NCI-H524 (cell line): Measurements from ENCODE around the gene CATSPERE.
"Not testable (repeated sequence)": the region's sequence is repeated elsewhere in the genome, so short reads cannot be mapped to it uniquely, and the experiment has no call there.

Experiments used
- DNase-seq, 2 experiments: peaks; one replicate each; lab custom pipeline; 2025; lab: John Stamatoyannopoulos, UW

Gene CATSPERE

GRCh38 chr1:244552336-244552735 lies 91.3 kb downstream of the CATSPERE start:
- DNase-seq, result no peak

GRCh38 chr1:244556263-244556662 lies 95.2 kb downstream of the CATSPERE start:
- DNase-seq, result no peak

- DNase-seq, result no peak
These were observed 96.5 kb downstream of the CATSPERE start for GRCh38 chr1:244557565-244557964.

DNA sequence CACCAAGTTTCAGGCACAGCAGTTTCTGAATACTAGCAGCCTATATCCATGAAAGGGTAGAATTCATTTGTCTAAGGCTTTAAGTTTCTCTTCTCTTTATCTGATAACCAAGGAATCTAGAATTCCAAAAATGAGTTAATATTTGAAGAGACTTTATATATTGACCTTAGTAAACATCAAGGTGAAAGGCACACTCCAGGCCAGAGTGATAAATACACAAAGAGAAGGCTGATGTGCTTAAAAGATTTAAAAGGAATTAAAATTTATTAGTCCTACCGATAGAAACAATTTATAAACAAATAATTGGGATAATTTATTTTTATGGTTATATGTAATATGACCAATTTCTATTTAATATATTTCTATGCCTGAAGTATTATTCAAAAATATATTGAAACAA lies 98.5 kb downstream of the CATSPERE start:
- DNase-seq, result no peak

DNA sequence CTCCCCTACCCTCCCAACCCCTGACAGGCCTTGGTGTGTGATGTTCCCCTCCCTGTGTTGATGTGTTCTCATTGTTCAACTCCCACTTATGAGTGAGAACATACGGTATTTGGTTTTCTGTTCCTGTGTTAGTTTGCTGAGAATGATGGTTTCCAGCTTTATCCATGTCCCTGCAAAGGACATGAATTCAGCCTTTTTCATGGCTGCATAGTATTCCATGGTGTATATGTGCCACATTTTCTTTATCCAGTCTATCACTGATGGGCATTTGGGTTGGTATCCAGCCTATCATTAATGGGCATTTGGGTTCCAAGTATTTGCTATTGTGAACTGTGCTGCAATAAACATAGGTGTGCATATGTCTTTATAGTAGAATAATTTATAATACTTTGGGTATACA lies 101.8 kb downstream of the CATSPERE start:
- DNase-seq, result not testable (repeated sequence)

- no peak for DNase-seq
These were observed 112.7 kb downstream of the CATSPERE start for GRCh38 chr1:244573768-244574167.

DNA sequence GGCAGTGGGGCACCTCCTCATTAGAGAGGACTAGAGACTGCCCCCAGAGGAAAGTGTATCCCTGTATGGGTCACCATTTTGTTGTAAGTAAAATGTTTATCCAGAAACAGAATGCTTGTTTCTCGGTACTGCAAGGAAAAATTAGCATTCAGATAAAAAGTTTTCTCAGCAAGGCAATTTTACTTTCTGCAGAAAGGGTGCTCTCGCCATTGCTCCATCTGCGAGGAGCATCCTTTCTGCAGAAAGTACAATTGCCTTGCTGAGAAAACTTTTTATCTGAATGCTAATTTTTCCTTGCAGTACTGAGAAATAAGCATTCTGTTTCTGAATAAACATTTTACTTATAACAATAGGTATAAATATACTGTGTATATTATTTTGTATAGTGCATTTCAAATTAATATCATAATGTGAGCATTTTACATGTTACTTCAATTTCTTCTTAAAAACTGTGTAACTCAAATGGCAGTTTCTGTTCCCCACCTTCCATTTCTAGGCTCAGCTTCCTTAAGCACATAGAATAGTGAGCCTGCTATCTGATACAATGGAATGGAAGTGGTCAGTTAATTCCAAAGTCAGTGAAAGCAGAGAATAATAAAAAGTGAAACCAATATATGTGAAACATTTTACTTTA lies 115.3 kb downstream of the CATSPERE start:
- no peak for DNase-seq

DNA sequence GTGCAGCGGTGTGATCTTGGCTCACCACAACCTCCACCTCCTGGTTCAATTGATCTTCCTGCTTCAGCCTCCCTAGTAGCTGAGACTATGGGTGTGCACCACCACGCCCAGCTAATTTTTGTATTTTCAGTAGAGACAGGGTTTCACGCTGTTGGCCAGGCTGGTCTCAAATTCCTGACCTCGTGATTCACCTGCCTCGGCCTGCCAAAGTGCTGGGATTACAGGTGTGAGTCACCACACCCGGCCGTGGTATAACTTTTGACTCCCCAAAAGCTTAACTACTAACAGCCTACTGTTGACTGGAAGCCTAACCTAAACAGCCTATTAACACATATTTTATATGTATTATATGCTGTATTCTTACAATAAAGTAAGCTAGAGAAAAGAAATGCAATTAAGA lies 117.1 kb downstream of the CATSPERE start:
- not testable (repeated sequence) for DNase-seq

GRCh38 chr1:244583358-244583982 lies 122.4 kb downstream of the CATSPERE start:
- no peak for DNase-seq

DNA sequence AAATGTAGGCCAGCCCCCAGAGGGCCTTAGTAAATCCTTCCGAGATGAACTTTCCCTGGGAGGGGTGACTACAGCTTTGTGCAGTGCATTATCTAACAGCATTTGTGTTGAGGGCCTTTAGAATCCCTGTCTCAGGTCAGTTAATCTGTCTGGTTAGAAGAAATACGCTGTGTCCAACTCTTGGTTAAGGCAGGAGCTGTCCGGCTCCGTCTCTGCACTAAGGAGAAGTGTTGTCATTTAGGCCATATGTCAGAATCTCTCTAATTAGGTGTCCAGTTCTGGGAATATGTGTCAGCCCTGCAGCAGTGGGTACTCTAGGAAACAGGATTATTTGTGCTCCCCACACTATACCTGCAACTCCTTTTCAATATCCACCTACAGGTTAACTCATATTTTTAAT lies 124.8 kb downstream of the CATSPERE start:
- DNase-seq, result no peak

GRCh38 chr1:244590670-244591069 lies 129.6 kb downstream of the CATSPERE start:
- no peak for DNase-seq

GRCh38 chr1:244598611-244599010 lies 137.5 kb downstream of the CATSPERE start:
- no peak for DNase-seq

DNA sequence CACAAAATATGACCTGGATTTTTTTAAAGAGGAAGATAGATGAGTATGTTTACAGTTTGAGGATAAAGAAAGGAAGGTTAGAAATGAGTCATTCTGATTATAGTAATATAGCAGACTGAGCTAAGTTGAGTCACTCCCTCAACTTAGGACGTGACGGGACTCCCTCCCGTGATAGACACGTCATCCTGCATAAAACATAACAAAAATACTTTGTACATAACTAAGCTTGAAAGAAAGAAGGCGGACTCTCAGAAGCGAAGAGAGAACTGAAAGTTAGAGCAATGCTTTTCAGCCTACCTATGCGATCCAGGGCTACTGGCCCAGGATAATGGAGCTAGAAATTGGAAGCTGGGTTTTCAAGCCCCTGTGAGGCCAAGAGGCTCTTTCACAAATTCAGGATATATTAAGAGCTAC lies 138.9 kb downstream of the CATSPERE start:
- no peak for DNase-seq

GRCh38 chr1:244601336-244601735 lies 140.3 kb downstream of the CATSPERE start:
- no peak for DNase-seq

GRCh38 chr1:244603498-244603897 lies 142.4 kb downstream of the CATSPERE start:
- DNase-seq, result peak in 1 of 2 experiments; percentile 42

- DNase-seq, result no peak
These were observed 144.8 kb downstream of the CATSPERE start for GRCh38 chr1:244605835-244606370.

DNA sequence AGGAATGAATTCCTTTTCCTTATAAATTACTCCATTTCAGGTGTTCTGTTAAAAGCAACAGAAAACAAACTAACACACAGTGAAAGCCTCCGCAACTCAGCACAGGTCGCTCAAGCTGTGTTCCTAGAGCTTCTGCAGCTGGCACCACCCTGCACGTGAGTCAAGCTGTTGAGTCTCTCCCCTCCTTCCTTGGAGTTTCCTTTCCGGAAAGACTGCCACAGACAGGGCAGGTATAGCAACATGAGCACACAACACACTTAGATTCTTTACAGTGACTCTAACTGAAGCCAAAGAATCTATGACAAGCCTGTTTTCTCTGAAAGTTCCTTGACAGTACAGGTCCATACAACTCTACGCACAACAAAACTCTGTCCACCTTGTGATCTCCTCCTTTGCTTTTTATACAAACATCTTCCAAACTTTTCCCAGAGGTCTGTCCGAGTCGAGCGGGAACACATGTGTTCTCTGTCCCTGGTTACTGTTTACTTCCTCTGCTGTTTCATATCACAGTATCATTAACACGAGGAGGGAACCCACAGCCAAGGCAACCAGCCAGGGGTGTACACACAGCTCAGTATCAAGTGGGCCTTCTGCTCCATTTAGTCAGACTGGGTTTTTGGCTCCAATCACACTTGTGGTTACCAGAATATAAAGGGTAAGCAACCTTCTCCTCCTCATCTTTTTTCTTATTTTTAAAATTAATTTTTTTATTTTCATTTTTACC lies 153.2 kb downstream of the CATSPERE start:
- no peak for DNase-seq

GRCh38 chr1:244614879-244615278 lies 153.8 kb downstream of the CATSPERE start:
- no peak for DNase-seq

GRCh38 chr1:244615301-244615700 lies 154.2 kb downstream of the CATSPERE start:
- no peak for DNase-seq

DNA sequence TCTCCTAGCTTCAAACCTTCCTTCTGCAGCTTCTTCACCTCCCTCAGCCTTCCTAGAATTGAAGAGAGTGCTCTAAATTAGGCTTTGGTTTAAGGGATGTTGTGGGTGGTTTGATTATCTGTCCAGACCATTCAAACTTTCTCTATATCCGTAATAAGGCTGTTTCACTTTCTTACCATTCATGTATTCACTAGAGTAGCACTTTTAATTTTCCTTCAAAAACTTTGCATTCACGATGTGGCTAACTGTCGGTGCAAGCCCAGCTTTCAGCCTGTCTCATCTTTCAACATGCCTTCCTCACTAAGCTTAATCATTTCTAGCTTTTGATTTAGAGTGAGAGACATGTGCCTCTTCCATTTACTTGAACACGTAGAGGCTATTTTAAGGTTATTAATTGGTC lies 165.6 kb downstream of the CATSPERE start:
- no peak for DNase-seq

- no peak for DNase-seq
These were observed 167.7 kb downstream of the CATSPERE start for GRCh38 chr1:244628789-244629188.

DNA sequence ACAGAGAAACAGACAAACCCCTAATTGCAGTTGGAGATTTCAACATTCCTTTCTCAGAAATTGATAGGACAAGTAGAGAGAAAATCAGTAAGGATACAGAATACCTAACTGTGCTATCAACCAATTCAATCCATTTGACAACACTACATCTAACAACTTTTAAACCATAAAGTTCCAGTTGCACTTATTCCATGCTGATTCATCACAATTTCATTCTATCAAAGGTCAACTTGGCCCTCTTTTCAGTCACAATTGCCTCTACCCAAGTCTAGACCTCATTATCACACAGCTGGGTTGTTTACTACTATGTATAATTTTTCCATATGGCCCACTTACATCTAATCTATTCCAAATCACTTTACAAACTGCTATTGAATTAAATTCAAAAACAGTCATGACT lies 172.1 kb downstream of the CATSPERE start:
- DNase-seq, result no peak

GRCh38 chr1:244634546-244634945 lies 173.5 kb downstream of the CATSPERE start:
- DNase-seq, result no peak
